ENCODE results near the gene DSC1.

Gene DSC1

GRCh38 chr18:31204833-31205232, 42.2 kb upstream of the DSC1 start:
- TF ChIP-seq CTCF (IDR thresholded peaks at IDR 0.05; ENCODE audit: insufficient read depth, missing control alignments) = no peak
- FAIRE-seq = no peak
- no peak for DNase-seq (ENCODE audit: insufficient read length, low spot score)

- TF ChIP-seq CTCF (IDR thresholded peaks at IDR 0.05; ENCODE audit: insufficient read depth, missing control alignments) = no peak
- FAIRE-seq (no peak), DNase-seq (ENCODE audit: insufficient read length, low spot score) (no peak)
These were observed 41.5 kb upstream of the DSC1 start for GRCh38 chr18:31204166-31204565.

GRCh38 chr18:31203794-31204148, 41.1 kb upstream of the DSC1 start:
- no peak for FAIRE-seq
- no peak for TF ChIP-seq CTCF (IDR thresholded peaks at IDR 0.05; ENCODE audit: insufficient read depth, missing control alignments)
- DNase-seq (ENCODE audit: insufficient read length, low spot score) = no peak

- no peak for TF ChIP-seq CTCF (IDR thresholded peaks at IDR 0.05; ENCODE audit: insufficient read depth, missing control alignments)
- DNase-seq (ENCODE audit: insufficient read length, low spot score) (no peak), FAIRE-seq (no peak)
These were observed 40.6 kb upstream of the DSC1 start for GRCh38 chr18:31203096-31203793.

GRCh38 chr18:31199190-31199769, 36.6 kb upstream of the DSC1 start:
- DNase-seq (ENCODE audit: insufficient read length, low spot score) (no peak), FAIRE-seq (no peak)
- no peak for TF ChIP-seq CTCF (IDR thresholded peaks at IDR 0.05; ENCODE audit: insufficient read depth, missing control alignments)

GRCh38 chr18:31197676-31198075, 35.0 kb upstream of the DSC1 start:
- FAIRE-seq = peak; percentile 35
- no peak for TF ChIP-seq CTCF (IDR thresholded peaks at IDR 0.05; ENCODE audit: insufficient read depth, missing control alignments)
- DNase-seq (ENCODE audit: insufficient read length, low spot score) = no peak

GRCh38 chr18:31195063-31195462, 32.4 kb upstream of the DSC1 start:
- no peak for TF ChIP-seq CTCF (IDR thresholded peaks at IDR 0.05; ENCODE audit: insufficient read depth, missing control alignments)
- FAIRE-seq (no peak), DNase-seq (ENCODE audit: insufficient read length, low spot score) (no peak)
